Panc1 (cell line): ENCODE data around the gene STYXL1.

ENCODE experiments used
- CTCF ChIP-seq: fragments of 450-650 bp; IDR thresholded peaks from 2 replicates; pipeline ENCODE4 v1.5.1; 2017; ENCODE audit warnings: mild to moderate bottlenecking
- POLR2AphosphoS5 ChIP-seq: IDR thresholded peaks from 2 replicates; pipeline ENCODE4 v1.6.1; 2012; ENCODE audit warnings: mild to moderate bottlenecking, low read depth, low read length, moderate library complexity
- SIN3A ChIP-seq: IDR thresholded peaks from 2 replicates; pipeline ENCODE4 v1.6.1; 2012; ENCODE audit warnings: low read depth, mild to moderate bottlenecking, low read length, moderate library complexity, borderline replicate concordance; ENCODE audit not compliant: insufficient read depth
- TCF7L2 ChIP-seq: IDR thresholded peaks from 2 replicates; pipeline ENCODE4 v1.6.1; 2011; ENCODE audit warnings: mild to moderate bottlenecking, low read depth, low read length, inconsistent platforms
- TF ChIP-seq, protein P1 (sequence below), 2 experiments: IDR thresholded peaks; 2 replicates each; pipeline ENCODE4 v1.6.1; 2011 to 2012; ENCODE audit warnings: low read depth in 2 of 2, control low read depth in 1 of 2, low read length in 1 of 2, mild to moderate bottlenecking in 1 of 2, moderate library complexity in 1 of 2; ENCODE audit not compliant: insufficient read depth in 1 of 2

GRCh38 chr7:76002139-76002538 is 45.7 kb downstream of the STYXL1 start:
- TF ChIP-seq CTCF (no peak), TCF7L2 (no peak), POLR2AphosphoS5 (no peak), SIN3A (no peak)
- TF ChIP-seq, protein P1, sequence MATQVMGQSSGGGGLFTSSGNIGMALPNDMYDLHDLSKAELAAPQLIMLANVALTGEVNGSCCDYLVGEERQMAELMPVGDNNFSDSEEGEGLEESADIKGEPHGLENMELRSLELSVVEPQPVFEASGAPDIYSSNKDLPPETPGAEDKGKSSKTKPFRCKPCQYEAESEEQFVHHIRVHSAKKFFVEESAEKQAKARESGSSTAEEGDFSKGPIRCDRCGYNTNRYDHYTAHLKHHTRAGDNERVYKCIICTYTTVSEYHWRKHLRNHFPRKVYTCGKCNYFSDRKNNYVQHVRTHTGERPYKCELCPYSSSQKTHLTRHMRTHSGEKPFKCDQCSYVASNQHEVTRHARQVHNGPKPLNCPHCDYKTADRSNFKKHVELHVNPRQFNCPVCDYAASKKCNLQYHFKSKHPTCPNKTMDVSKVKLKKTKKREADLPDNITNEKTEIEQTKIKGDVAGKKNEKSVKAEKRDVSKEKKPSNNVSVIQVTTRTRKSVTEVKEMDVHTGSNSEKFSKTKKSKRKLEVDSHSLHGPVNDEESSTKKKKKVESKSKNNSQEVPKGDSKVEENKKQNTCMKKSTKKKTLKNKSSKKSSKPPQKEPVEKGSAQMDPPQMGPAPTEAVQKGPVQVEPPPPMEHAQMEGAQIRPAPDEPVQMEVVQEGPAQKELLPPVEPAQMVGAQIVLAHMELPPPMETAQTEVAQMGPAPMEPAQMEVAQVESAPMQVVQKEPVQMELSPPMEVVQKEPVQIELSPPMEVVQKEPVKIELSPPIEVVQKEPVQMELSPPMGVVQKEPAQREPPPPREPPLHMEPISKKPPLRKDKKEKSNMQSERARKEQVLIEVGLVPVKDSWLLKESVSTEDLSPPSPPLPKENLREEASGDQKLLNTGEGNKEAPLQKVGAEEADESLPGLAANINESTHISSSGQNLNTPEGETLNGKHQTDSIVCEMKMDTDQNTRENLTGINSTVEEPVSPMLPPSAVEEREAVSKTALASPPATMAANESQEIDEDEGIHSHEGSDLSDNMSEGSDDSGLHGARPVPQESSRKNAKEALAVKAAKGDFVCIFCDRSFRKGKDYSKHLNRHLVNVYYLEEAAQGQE (IDR thresholded peaks at IDR 0.05; ENCODE audit: insufficient read depth in 1 of 2, low read depth in 2 of 2, low read length in 1 of 2), result no peak
